WI38 (cell line): Measurements from ENCODE around the gene SLC44A5.

Source experiments
- H3K4me3 ChIP-seq: 2 replicates; pipeline ENCODE4 v1.5.1; 2011; ENCODE audit warnings: low read depth, mild to moderate bottlenecking, control low read depth, low read length
- CTCF ChIP-seq: IDR thresholded peaks from 2 replicates; pipeline ENCODE4 v1.5.1; 2012; ENCODE audit warnings: low read depth, mild to moderate bottlenecking, control low read depth, low read length

The SLC44A5 gene

GRCh38 chr1:75472971-75473603, 137.8 kb downstream of the SLC44A5 start:
- TF ChIP-seq CTCF, result no peak
- no peak overlapping the region for H3K4me3 ChIP-seq

GRCh38 chr1:75472089-75472970, 138.6 kb downstream of the SLC44A5 start:
- no peak overlapping the region for H3K4me3 ChIP-seq
- TF ChIP-seq CTCF, result no peak

- no peak overlapping the region for H3K4me3 ChIP-seq
- TF ChIP-seq CTCF, result no peak
Observed at GRCh38 chr1:75471252-75471651, 139.7 kb downstream of the SLC44A5 start.

GRCh38 chr1:75470448-75470847, 140.5 kb downstream of the SLC44A5 start:
- H3K4me3 ChIP-seq, result no peak overlapping the region
- TF ChIP-seq CTCF, result no peak

DNA sequence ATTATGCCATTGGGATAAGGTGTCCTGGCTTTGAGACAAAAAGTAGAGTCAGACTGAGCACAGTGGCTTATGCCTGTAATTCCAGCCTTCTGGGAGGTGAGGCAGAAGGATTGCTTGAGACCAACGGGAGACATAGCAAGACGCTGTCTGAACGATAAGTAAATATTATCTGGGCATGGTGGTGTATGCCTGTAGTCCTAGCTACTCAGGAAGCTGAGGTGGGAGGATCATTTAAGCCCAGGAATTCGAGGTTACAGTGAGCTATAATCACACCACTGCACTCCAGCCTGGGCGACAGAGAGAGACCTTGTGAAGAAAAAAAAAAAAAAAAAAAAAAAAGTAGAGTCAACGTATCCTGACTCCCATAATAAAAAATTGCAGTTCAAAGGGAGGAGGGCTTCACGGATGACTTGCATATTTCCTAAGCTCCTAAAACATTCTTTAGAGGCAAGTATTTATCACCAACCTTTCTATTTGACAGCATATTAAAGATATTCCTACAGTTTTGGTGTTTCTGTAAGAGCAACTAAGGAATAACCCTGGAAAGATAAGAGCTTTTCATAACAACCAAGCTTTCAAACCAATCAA, 141.2 kb downstream of the SLC44A5 start:
- H3K4me3 ChIP-seq, result no peak overlapping the region
- no peak for TF ChIP-seq CTCF

DNA sequence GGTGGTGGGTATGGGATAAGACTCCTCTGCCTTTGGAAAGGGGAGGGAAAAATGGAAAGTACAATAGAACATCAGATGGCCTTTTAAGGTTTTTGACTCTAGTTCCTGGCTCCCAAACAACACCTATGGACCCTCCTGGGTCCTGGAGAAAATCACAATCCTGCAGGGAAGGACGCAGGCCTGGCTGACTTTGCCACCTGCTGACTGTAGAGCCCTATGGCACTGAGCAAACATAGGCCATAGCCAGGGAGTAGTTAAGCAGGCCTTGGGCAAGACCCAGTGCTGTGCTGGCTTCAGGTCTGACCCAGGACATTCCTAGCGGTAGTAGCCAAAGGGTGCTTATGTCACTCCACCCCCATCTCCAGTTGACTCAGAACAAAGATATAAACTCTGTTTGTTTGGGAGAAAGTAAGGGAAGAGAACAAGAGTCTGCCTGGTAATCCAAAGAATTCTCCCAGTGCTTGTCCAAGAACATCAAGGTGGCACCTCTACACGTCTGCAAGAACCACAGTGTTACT, 149.0 kb downstream of the SLC44A5 start:
- no peak for TF ChIP-seq CTCF
- H3K4me3 ChIP-seq, result no peak overlapping the region
